Adrenal gland (tissue), 5 donors: ENCODE measurements around the gene DNAH12.

Source experiments
- CTCF ChIP-seq, 6 experiments: fragments of 450-650 bp in 4 of 6; fragments of 200-600 bp in 2 of 6; sonication (generic) in 1 of 6; IDR thresholded peaks; 1 replicate in 5 of 6; 2 replicates in 1 of 6; pipeline versions ENCODE4 v1.5.1 to v1.8.0; 2016 to 2021; ENCODE audit warnings: antibody characterized with exemption in 6 of 6, mild to moderate bottlenecking in 2 of 6, moderate library complexity in 1 of 6
- POLR2A ChIP-seq, 2 donors: fragments of 450-650 bp; IDR thresholded peaks; one replicate each; pipeline ENCODE4 v1.6.1; 2017; ENCODE audit warnings: antibody characterized with exemption in 2 of 2, mild to moderate bottlenecking in 2 of 2, moderate library complexity in 1 of 2
- donor health status: DM: no; HTN: no; CAD: no.

DNA sequence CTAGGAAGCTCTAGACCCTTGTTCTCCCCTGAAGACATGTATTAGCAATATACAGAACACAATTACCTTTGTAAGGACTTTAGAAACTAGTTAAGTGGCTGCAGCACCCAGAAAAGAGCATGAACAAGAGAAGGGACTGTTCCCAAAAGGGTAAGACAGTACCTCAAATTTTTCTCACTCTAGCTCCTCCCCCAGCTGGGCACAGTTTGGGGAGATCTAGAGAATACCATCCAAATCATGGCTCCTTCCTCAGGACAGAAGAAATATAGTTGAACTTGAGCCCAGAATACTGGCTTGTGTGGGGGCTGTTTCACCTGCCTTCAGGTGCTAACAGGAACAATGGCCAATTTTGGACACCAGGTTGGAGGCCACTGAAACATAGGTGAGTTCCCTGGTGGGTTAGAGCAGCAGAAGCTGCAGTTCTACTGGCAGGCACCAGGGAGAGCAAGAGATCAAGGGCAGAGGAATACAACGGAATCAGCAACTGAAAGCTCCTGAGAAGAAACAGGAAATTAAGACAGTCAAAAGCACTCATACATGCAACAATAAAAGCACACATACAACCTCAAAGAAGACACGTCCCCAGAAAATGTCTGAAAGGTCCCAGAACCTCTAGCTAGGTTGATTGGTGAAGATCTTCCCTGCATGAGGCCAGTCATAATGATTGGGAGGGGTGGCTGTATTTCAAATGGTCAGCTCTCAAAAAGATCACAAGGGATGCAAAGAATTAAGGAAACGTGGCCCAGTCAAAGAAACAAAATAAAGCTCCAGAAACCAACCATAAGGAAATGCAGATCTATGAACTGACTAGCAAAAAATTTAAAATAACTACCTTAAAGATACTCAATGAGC, 146.7 kb downstream of the DNAH12 start:
- TF ChIP-seq CTCF (IDR thresholded peaks at IDR 0.05): peak; percentile 80 to 94 (median 85)
- no peak for TF ChIP-seq POLR2A (IDR thresholded peaks at IDR 0.05)
